Uterus (tissue), 4 donors: ENCODE measurements around the gene ARHGAP12. TPM values are rescaled to one million over a fixed set of nuclear protein-coding genes. Genes with fewer than 3 reads are reported as not detected.

ENCODE experiments used
- DNase-seq, 2 donors: peaks; one replicate each; pipeline ENCODE4 v3.0.0-alpha.2; 2019 to 2020
- H3K27ac ChIP-seq, 2 donors: fragments of 200-600 bp; sonication (generic); 1 replicate in 1 of 2; 2 replicates in 1 of 2; pipeline ENCODE4 v1.5.1; 2016 to 2018
- H3K27me3 ChIP-seq, 2 donors: fragments of 200-600 bp; sonication (generic); one replicate each; pipeline ENCODE4 v1.5.1; 2018 to 2019; ENCODE audit warnings: control low read depth in 1 of 2
- H3K36me3 ChIP-seq, 2 donors: fragments of 200-600 bp; sonication (generic); one replicate each; pipeline ENCODE4 v1.5.1; 2019; ENCODE audit warnings: control low read depth in 1 of 2
- H3K4me1 ChIP-seq, 2 donors: fragments of 200-600 bp; sonication (generic); one replicate each; pipeline ENCODE4 v1.5.1; 2018 to 2019; ENCODE audit warnings: control low read depth in 1 of 2
- H3K4me3 ChIP-seq, 2 donors: fragments of 200-600 bp; sonication (generic); 1 replicate in 1 of 2; 2 replicates in 1 of 2; pipeline ENCODE4 v1.5.1; 2018 to 2019; ENCODE audit warnings: mild to moderate bottlenecking in 1 of 2
- H3K9me3 ChIP-seq, 2 donors: fragments of 200-600 bp; sonication (generic); one replicate each; pipeline ENCODE4 v1.5.1; 2019; ENCODE audit warnings: control low read depth in 1 of 2
- CTCF ChIP-seq, 4 experiments: fragments of 200-600 bp in 2 of 4; fragments of 450-650 bp in 2 of 4; sonication (generic) in 2 of 4; IDR thresholded peaks; one replicate each; pipeline ENCODE4 v1.5.1; 2016 to 2019; ENCODE audit warnings: antibody characterized with exemption in 4 of 4, mild to moderate bottlenecking in 2 of 4, moderate library complexity in 1 of 4
- POLR2A ChIP-seq, 2 donors: fragments of 450-650 bp; IDR thresholded peaks; one replicate each; pipeline ENCODE4 v1.6.1; 2016; ENCODE audit warnings: antibody characterized with exemption in 2 of 2, mild to moderate bottlenecking in 1 of 2, moderate library complexity in 1 of 2
- intact Hi-C: fragments of 100-400 bp; cut with DNase I; formaldehyde crosslinking; loops from one replicate; pipeline ENCODE4 v1.15.1; 2023; ENCODE audit warnings: low total_unique reads
- small RNA-seq: library from RNA; depleted of rRNA; stranded (forward); fragments of <200 nt; gene quantifications from one replicate; pipeline ENCODE3, GENCODE V24; 2016
- total RNA-seq, 4 donors: library from RNA; depleted of rRNA in 3 of 4; stranded (reverse); fragments of >200 nt in 3 of 4; gene quantifications; one replicate each; pipeline versions ENCODE4 v1.1.0 to v1.2.4, GENCODE V29; 2014 to 2023
- donor health status: DM: yes; HTN: yes; CAD: no.

Gene ARHGAP12
- total RNA-seq, 4 donors from 2014 or later: 37.7 to 82.5 (median 57.3) TPM

- no peak for TF ChIP-seq POLR2A (IDR thresholded peaks at IDR 0.05)
- no peak for TF ChIP-seq CTCF (IDR thresholded peaks at IDR 0.05)
- no peaks in the 10 kb centered on the region for H3K27me3 ChIP-seq
- no peak for DNase-seq
- peak overlapping the region in 1 of 2 donors; percentile 62 for H3K4me3 ChIP-seq
- H3K4me1 ChIP-seq: peaks cover 3 to 22% of the 10 kb centered on the region in 2 donors
- H3K9me3 ChIP-seq: no peaks in the 10 kb centered on the region
- H3K27ac ChIP-seq: peak overlapping the region; percentile 90 to 99
- no peaks in the 10 kb centered on the region for H3K36me3 ChIP-seq
- intact Hi-C loops: no loop called here
Observed at GRCh38 chr10:31758495-31758894, 170.1 kb downstream of the ARHGAP12 start.

- H3K27me3 ChIP-seq: no peaks in the 10 kb centered on the region
- DNase-seq: no peak
- H3K27ac ChIP-seq: peak overlapping the region; percentile 90 to 99
- intact Hi-C loops: no loop called here
- H3K36me3 ChIP-seq: no peaks in the 10 kb centered on the region
- TF ChIP-seq POLR2A (IDR thresholded peaks at IDR 0.05): no peak
- no peak for TF ChIP-seq CTCF (IDR thresholded peaks at IDR 0.05)
- H3K4me1 ChIP-seq: peaks cover 3 to 22% of the 10 kb centered on the region in 2 donors
- H3K4me3 ChIP-seq: no peak overlapping the region
- H3K9me3 ChIP-seq: no peaks in the 10 kb centered on the region
Observed at GRCh38 chr10:31757831-31758230, 170.8 kb downstream of the ARHGAP12 start.

GRCh38 chr10:31757386-31757791 lies 171.2 kb downstream of the ARHGAP12 start:
- Histone ChIP-seq H3K36me3 (no peaks in the 10 kb centered on the region), H3K4me3 (no peak overlapping the region), H3K9me3 (no peaks in the 10 kb centered on the region), H3K27ac (peak overlapping the region; percentile 90 to 99), H3K27me3 (no peaks in the 10 kb centered on the region), H3K4me1 (peaks cover 3 to 22% of the 10 kb centered on the region in 2 donors)
- DNase-seq: peak; percentile 81 to 89
- TF ChIP-seq POLR2A (IDR thresholded peaks at IDR 0.05) (no peak), CTCF (IDR thresholded peaks at IDR 0.05) (no peak)
- intact Hi-C loops: no loop called here

- H3K9me3 ChIP-seq: no peaks in the 10 kb centered on the region
- DNase-seq: no peak
- H3K36me3 ChIP-seq: no peaks in the 10 kb centered on the region
- peaks cover 3 to 22% of the 10 kb centered on the region in 2 donors for H3K4me1 ChIP-seq
- TF ChIP-seq CTCF (IDR thresholded peaks at IDR 0.05) (no peak), POLR2A (IDR thresholded peaks at IDR 0.05) (no peak)
- intact Hi-C loops: no loop called here
- no peaks in the 10 kb centered on the region for H3K27me3 ChIP-seq
- H3K27ac ChIP-seq: peak overlapping the region; percentile 90 to 99
- no peak overlapping the region for H3K4me3 ChIP-seq
Observed at GRCh38 chr10:31756729-31757110, 171.9 kb downstream of the ARHGAP12 start.

- Histone ChIP-seq H3K27me3 (no peaks in the 10 kb centered on the region), H3K27ac (peak overlapping the region; percentile 90 to 99), H3K9me3 (no peaks in the 10 kb centered on the region), H3K36me3 (no peaks in the 10 kb centered on the region), H3K4me1 (peaks cover 5 to 22% of the 10 kb centered on the region in 2 donors), H3K4me3 (no peak overlapping the region)
- TF ChIP-seq CTCF (IDR thresholded peaks at IDR 0.05) (no peak), POLR2A (IDR thresholded peaks at IDR 0.05) (no peak)
- intact Hi-C loops: no loop called here
- no peak for DNase-seq
Observed at GRCh38 chr10:31756101-31756728, 172.4 kb downstream of the ARHGAP12 start.

Small RNA genes within 50 kb of the gene (small RNA-seq; reads per million reads assigned to genes)
- gene RF00019: not detected

Other genes starting within 250 kb of the ARHGAP12 start
- gene KIF5B, start 127.6 kb upstream of the ARHGAP12 start, total RNA-seq: 100 to 1,000 TPM in 3 of 4 donors, 10 to 100 TPM in 1; 84.0 to 156 (median 106) TPM